Effector memory CD4-positive, alpha-beta T cell (primary cell): Measurements from ENCODE around the gene HLA-F.

Source experiments
- DNase-seq, 3 donors: peaks; one replicate each; pipeline ENCODE4 v3.0.0-alpha.2; 2020
- H3K27ac ChIP-seq: 2 replicates; pipeline ENCODE4 v1.7.0; 2013; ENCODE audit warnings: mild to moderate bottlenecking, low read length, moderate library complexity; ENCODE audit not compliant: insufficient read depth, poor library complexity, severe bottlenecking
- H3K27me3 ChIP-seq: replicated peaks from 2 replicates; pipeline ENCODE4 v1.7.0; 2013; ENCODE audit warnings: mild to moderate bottlenecking, low read length; ENCODE audit not compliant: insufficient read depth, control insufficient read depth, poor library complexity, severe bottlenecking
- H3K36me3 ChIP-seq: 2 replicates; pipeline ENCODE4 v1.7.0; 2013; ENCODE audit warnings: mild to moderate bottlenecking, low read length, moderate library complexity; ENCODE audit not compliant: control insufficient read depth, insufficient read depth
- H3K4me1 ChIP-seq: 2 replicates; pipeline ENCODE4 v1.7.0; 2013; ENCODE audit warnings: low read length, mild to moderate bottlenecking; ENCODE audit not compliant: control insufficient read depth, insufficient read depth, poor library complexity, severe bottlenecking
- H3K4me3 ChIP-seq: 2 replicates; pipeline ENCODE4 v1.7.0; 2013; ENCODE audit warnings: low read length, low read depth, mild to moderate bottlenecking; ENCODE audit not compliant: insufficient read depth, poor library complexity, severe bottlenecking
- H3K9me3 ChIP-seq: 2 replicates; pipeline ENCODE4 v1.7.0; 2013; ENCODE audit warnings: mild to moderate bottlenecking, low read length, moderate library complexity; ENCODE audit not compliant: control insufficient read depth

HLA-F gene

DNA sequence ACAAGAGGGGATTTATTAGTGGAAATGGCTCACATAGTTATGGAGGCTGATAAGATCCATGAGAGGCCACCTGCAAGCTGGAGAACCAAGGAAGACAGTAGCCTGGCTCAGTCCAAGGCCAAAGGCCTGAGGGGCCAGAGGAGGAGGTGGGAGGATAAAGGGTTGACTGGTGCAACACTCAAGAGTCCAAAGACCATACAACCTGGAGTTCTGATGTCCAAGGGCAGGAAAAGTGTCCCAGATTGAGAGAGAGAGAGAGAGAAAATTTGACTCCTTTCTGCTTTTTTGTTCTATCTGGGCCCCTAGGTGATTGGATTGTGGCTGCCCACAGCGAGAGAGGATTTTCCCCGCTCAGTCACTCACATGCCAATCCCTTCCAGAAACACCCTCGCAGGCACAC, 8.0 kb downstream of the HLA-F start:
- DNase-seq = no peak
- H3K27ac ChIP-seq = no peak overlapping the region
- H3K9me3 ChIP-seq = no peaks in the 10 kb centered on the region
- peaks cover 13% of the 10 kb centered on the region for H3K36me3 ChIP-seq
- peaks cover 14% of the 10 kb centered on the region for H3K4me1 ChIP-seq
- H3K4me3 ChIP-seq = no peak overlapping the region
- no peaks in the 10 kb centered on the region for H3K27me3 ChIP-seq

DNA sequence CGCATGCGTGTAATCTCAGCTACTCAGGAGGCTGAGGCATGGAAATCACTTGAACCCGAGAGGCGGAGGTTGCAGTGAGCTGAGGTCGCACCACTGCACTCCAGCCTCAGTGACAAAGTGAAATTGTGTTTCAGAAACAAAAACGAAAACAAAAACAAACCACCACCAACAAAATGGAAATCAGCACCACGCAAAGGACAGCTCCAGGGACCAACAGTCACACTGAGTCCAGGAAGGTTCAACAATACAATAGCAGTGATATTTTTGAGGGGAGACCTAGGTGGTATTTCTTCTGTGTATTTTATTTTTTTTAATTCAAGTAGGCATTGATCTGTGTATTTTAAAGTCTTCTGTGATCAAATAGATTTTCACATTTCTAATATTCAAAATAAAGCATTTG, 9.8 kb downstream of the HLA-F start:
- no peaks in the 10 kb centered on the region for H3K36me3 ChIP-seq
- H3K4me3 ChIP-seq = no peak overlapping the region
- DNase-seq = no peak

DNA sequence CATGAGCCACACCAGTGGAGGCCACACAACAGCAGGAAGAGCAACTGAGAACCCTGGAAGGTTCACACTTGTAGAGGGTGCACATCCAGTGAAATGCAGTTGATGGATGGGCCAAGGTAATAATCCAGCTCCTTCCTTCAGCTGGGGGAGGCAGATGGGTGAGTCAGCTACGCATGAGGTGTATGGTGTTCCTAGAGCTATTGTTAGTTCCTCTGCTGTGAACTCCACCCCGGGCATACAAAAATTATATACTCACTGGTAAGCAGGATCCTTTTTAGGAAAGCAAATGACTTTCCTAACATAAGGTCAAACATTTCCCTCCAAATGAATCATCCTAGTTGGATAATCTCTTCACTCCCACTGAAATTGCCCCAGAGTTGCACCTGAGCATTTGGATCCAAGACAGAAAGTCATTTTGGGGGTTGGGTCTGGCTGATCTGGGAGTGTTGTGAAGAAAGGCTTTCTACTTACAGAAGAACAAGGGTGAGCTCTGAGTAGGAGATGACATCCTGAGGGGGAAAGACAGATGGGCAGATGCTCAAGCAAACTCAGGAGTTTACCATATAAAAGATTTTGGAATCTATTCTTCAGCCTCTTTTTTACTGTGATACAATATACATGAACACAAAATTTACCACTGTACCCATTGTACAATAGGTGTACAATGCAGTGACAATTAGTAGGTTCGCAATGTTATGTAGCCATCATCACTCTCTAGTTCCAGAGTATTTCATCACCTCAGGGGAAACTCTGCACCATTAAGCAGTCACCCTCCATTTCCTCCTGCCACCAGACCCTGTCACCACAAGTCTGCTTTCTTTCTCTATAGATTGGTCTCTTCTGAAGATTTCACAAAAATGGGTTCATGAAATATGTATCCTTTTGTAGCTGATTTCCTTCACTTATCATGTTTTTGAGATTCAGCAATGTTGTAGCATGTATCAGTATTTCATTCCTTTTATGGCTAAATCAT, 11.1 kb downstream of the HLA-F start:
- DNase-seq = no peak
- no peaks in the 10 kb centered on the region for H3K27me3 ChIP-seq
- no peak overlapping the region for H3K4me3 ChIP-seq
- no peak overlapping the region for H3K27ac ChIP-seq
- no peaks in the 10 kb centered on the region for H3K36me3 ChIP-seq
- peaks cover 4% of the 10 kb centered on the region for H3K4me1 ChIP-seq
- no peaks in the 10 kb centered on the region for H3K9me3 ChIP-seq

More for the DNA sequence above, 9.8 kb downstream of the HLA-F start:
- Histone ChIP-seq H3K4me1 (peaks cover 8% of the 10 kb centered on the region), H3K27me3 (no peaks in the 10 kb centered on the region), H3K27ac (no peak overlapping the region), H3K9me3 (no peaks in the 10 kb centered on the region)

DNA sequence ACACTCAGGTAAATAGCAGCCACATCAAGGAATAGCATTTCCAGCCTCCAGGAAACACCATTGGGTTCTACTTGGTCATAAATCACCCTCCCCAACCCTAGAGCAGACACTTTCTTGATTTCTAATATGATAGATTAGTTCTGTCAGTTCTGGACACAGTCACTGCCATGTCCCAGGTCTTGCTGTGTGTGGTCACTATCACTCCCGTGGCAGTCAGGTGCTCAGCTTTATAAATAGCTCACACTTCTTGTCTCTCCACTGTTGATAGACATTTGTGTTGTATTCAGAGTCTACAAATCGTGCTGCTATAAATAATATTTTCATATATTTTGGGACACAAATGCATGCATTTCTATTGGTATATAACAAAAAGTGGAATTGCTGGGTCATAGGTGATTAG, 13.3 kb downstream of the HLA-F start:
- no peak overlapping the region for H3K27ac ChIP-seq
- H3K9me3 ChIP-seq = no peaks in the 10 kb centered on the region
- H3K4me3 ChIP-seq = no peak overlapping the region
- no peak for DNase-seq
- no peaks in the 10 kb centered on the region for H3K27me3 ChIP-seq
- H3K36me3 ChIP-seq = no peaks in the 10 kb centered on the region
- no peaks in the 10 kb centered on the region for H3K4me1 ChIP-seq

DNA sequence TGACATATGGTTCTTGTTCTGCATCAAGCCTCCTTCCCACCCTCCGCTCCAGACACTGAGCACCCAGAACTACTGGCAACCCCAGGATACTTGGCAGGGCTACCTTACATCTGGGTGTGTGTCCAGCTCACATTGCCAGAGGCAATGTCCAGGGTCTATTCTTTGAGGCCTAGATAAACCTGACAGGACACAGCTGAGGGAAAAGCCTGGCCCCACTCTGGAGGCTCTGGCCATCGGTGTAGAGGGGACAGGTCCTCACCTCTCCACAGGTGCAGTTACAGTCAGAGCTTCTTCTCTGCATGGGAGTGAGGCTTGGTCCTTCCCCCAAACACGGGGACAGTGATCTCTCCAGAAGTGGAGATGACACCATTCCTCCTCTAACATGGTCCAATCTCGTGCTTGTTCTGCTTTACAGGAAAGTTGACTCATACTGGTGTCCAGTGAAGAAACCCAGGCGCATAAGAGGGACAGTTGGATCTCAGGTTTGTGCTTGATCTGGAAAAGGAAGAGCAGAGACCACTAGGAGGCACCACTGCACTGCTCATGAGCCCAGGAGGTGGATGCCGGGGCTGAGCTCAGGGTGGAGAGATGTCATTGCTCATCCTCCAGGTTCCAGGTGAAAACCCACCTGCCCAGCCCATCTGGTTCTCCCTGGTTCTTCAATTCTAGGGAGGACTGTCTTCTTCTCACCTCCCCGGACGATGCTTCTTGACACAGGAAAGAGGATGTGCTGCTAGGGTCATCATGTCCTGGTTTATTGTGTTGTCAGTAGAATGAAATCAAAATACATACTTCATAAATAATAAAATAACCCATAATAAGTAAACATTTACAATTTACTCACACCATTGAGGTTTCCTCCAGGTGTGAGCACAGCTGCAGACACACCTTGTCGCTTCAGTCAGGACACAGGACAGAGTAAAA, 14.7 kb downstream of the HLA-F start:
- Histone ChIP-seq H3K4me1 (no peaks in the 10 kb centered on the region), H3K4me3 (no peak overlapping the region), H3K27ac (no peak overlapping the region), H3K36me3 (no peaks in the 10 kb centered on the region), H3K27me3 (no peaks in the 10 kb centered on the region), H3K9me3 (no peaks in the 10 kb centered on the region)
- DNase-seq = peak; percentile 52 to 62 (median 53)

DNA sequence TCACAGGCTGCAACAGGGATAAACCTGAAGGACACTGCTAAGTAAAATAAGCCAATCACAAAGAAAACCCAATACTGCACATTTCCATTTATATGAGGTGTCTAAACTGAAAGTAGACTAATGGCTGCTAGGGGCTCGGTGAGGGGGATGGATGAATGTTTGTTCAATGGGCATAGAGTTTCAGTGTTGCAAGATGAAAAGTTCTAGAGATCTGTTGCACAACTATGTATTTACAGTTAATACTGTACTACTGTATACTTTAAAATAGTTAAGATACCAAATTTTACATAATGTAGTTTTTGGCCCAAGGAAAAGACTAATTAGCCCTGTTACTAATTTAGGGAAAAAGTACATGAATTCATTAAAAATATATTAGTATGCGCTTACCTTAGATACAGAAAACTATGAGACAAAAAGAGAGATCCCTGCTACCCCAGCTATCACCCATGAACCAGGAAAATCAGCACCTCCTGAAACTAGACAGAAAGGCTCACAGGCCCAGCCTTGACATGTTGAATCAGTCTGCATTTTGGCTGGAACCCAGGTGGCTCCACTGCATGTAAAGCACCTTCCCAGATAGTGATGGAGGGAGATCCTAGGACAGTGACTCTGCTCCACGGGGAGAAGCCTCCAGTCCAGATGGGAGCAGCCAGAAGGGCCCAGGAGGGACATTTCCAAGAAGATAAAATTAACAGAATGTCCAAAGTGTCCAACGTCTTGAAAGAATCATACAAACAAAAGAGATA, 16.1 kb downstream of the HLA-F start:
- H3K27ac ChIP-seq = no peak overlapping the region
- no peak overlapping the region for H3K4me3 ChIP-seq
- DNase-seq = no peak
- H3K9me3 ChIP-seq = no peaks in the 10 kb centered on the region
- no peaks in the 10 kb centered on the region for H3K27me3 ChIP-seq
- H3K36me3 ChIP-seq = no peaks in the 10 kb centered on the region
- no peaks in the 10 kb centered on the region for H3K4me1 ChIP-seq

DNA sequence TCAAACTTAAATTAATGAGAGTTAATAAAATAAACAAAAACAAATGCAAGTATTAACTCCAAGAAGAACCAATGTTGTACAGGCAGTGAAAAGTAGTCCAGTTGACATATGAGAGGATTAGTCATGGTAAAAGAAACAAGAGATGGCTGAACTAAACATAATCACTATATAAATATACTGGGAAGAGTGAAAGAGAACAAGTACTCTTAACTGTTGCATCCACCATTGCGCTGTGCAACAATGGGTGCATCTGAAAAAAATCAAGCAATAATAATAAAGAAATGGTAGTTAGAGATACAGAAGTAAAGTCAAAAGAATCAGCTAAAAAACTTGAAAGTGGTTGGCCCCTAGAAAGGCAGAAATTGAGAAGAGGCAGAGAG, 16.6 kb downstream of the HLA-F start:
- H3K4me1 ChIP-seq = no peaks in the 10 kb centered on the region

DNA sequence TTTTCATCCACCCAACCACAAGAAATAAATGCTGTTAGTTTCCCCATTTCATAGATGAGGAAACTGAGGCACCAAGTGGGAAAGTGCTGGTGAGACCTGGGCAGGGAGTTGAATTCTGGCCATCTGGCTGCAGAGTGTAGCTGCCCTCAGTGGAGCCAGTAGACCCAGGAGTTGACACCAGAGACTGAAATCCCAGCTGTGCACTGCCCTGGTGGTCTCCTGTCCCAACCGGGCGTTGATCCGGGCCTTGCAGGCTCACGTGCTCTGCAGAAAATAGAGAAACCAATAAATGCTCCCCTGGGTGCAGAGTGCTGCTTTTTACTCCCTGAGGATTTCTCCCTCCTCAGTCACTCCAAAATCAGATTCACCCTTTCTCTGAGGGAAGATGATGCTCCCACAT, 18.4 kb downstream of the HLA-F start:
- no peaks in the 10 kb centered on the region for H3K27me3 ChIP-seq
- H3K4me1 ChIP-seq = no peaks in the 10 kb centered on the region
- H3K27ac ChIP-seq = no peak overlapping the region
- no peaks in the 10 kb centered on the region for H3K9me3 ChIP-seq
- no peak overlapping the region for H3K4me3 ChIP-seq
- no peaks in the 10 kb centered on the region for H3K36me3 ChIP-seq
- DNase-seq = no peak

More for the DNA sequence above, 16.6 kb downstream of the HLA-F start:
- H3K4me3 ChIP-seq = no peak overlapping the region
- no peaks in the 10 kb centered on the region for H3K36me3 ChIP-seq
- H3K9me3 ChIP-seq = no peaks in the 10 kb centered on the region
- no peak for DNase-seq
- no peaks in the 10 kb centered on the region for H3K27me3 ChIP-seq
- H3K27ac ChIP-seq = no peak overlapping the region

DNA sequence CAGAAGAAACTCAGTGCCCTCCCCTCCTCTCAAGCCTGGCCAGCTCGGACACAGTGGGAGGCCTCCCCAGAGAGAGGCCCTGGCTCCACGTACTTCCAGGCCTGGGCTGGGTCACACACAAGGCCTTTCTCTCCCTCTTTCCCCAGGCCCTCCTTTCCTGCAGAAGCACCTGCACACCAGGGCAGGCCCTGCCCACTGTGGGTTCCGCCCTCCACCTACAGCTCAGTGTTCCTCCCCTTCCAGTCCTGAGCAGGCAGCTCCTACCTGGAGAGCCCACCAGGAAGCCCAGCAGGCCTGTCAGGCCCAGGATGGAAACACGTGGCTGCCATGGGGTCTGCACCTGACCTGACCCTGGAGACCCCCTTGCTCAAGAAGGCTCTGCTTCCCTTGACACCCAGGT, 18.9 kb downstream of the HLA-F start:
- Histone ChIP-seq H3K9me3 (no peaks in the 10 kb centered on the region), H3K4me3 (no peak overlapping the region), H3K27me3 (no peaks in the 10 kb centered on the region), H3K36me3 (no peaks in the 10 kb centered on the region), H3K27ac (no peak overlapping the region), H3K4me1 (no peaks in the 10 kb centered on the region)
- DNase-seq = no peak
